Glutamatergic neuron (in vitro differentiated cells): ENCODE data around the gene CERCAM. TPM values are rescaled to one million over a fixed set of nuclear protein-coding genes. Genes with fewer than 3 reads are reported as not detected.

Source experiments
- DNase-seq: peaks from one replicate; pipeline ENCODE4 v3.0.0; 2022
- H3K27ac Mint-ChIP-seq: one replicate; pipeline ENCODE4 v1.8.0; 2020; ENCODE audit warnings: mild to moderate bottlenecking, mixed read lengths, inconsistent platforms; ENCODE audit not compliant: unreplicated experiment
- H3K27me3 Mint-ChIP-seq: one replicate; pipeline ENCODE4 v1.8.0; 2020; ENCODE audit warnings: mild to moderate bottlenecking, moderate library complexity, mixed read lengths, inconsistent platforms; ENCODE audit not compliant: unreplicated experiment
- H3K36me3 Mint-ChIP-seq: one replicate; pipeline ENCODE4 v1.8.0; 2020; ENCODE audit warnings: mild to moderate bottlenecking, mixed read lengths, inconsistent platforms; ENCODE audit not compliant: unreplicated experiment
- H3K4me1 Mint-ChIP-seq: one replicate; pipeline ENCODE4 v1.8.0; 2020; ENCODE audit warnings: mild to moderate bottlenecking, low read depth, mixed read lengths, inconsistent platforms; ENCODE audit not compliant: unreplicated experiment
- H3K4me3 Mint-ChIP-seq: one replicate; pipeline ENCODE4 v1.8.0; 2020; ENCODE audit warnings: mild to moderate bottlenecking, mixed read lengths, inconsistent platforms; ENCODE audit not compliant: unreplicated experiment
- H3K9me3 Mint-ChIP-seq: one replicate; pipeline ENCODE4 v1.8.0; 2020; ENCODE audit warnings: mild to moderate bottlenecking, moderate library complexity, mixed read lengths, inconsistent platforms; ENCODE audit not compliant: unreplicated experiment
- total RNA-seq: library from RNA; stranded (reverse); fragmentation: NEBNext Ultra II Directional; extraction: Animal tissue kit (Norgen Biotek cat#: 25700); gene quantifications from one replicate; pipeline ENCODE4 v1.2.1, GENCODE V29; 2021; ENCODE audit not compliant: unreplicated experiment
- TF ChIP-seq, protein P1 (sequence below): fragments of 200-600 bp; sonication (generic); IDR thresholded peaks from one replicate; pipeline ENCODE4 v1.5.0; 2021; ENCODE audit not compliant: partially characterized antibody, unreplicated experiment

Gene CERCAM
- total RNA-seq, 1 donor from 2014 or later: 56.1 TPM

DNA sequence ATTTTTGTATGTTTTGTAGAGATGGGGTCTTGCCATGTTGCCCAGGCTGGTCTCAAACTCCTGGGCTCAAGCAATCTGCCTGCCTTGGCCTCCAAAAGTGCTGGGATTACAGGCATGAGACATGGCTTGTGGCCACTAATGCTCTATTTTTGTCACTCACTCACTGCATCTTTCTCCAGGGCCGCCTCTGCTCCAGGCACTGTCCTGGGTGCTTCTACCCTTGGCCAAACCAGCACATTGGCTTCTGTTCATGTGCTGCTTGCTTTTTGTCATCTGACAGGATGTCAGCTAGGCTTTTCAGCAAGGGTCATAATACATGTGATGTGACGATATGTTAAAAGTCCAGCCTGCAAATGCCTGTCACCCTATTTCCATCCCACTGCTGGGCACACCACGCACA is 38.4 kb downstream of the CERCAM start:
- Mint-ChIP-seq H3K27ac (no peak overlapping the region), H3K27me3 (peaks cover 5% of the 10 kb centered on the region), H3K4me3 (no peak overlapping the region), H3K36me3 (no peaks in the 10 kb centered on the region), H3K9me3 (peaks cover 2% of the 10 kb centered on the region), H3K4me1 (peaks cover 2% of the 10 kb centered on the region)
- no peak for DNase-seq
- TF ChIP-seq, protein P1, sequence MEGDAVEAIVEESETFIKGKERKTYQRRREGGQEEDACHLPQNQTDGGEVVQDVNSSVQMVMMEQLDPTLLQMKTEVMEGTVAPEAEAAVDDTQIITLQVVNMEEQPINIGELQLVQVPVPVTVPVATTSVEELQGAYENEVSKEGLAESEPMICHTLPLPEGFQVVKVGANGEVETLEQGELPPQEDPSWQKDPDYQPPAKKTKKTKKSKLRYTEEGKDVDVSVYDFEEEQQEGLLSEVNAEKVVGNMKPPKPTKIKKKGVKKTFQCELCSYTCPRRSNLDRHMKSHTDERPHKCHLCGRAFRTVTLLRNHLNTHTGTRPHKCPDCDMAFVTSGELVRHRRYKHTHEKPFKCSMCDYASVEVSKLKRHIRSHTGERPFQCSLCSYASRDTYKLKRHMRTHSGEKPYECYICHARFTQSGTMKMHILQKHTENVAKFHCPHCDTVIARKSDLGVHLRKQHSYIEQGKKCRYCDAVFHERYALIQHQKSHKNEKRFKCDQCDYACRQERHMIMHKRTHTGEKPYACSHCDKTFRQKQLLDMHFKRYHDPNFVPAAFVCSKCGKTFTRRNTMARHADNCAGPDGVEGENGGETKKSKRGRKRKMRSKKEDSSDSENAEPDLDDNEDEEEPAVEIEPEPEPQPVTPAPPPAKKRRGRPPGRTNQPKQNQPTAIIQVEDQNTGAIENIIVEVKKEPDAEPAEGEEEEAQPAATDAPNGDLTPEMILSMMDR: no peak

DNA sequence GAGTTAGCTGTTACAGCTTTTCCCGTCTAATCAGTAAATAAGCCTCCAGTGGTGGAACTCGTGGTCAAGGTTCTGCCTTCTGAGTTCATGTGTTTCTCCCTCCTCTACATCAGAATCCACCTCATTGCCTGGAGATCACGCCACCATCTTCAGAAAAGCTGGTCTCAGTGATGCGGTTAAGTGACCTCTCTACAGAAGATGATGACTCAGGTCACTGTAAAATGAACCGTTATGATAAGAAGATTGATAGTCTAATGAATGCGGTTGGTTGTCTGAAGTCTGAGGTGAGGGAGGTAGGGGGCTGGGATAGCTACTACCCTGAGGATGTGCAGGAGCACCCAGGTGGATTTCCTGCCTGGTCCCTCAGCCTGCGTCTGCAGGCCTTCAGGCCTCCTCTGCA is 48.4 kb downstream of the CERCAM start:
- H3K4me3 Mint-ChIP-seq: no peak overlapping the region
- peaks cover 2% of the 10 kb centered on the region for H3K9me3 Mint-ChIP-seq
- no peaks in the 10 kb centered on the region for H3K4me1 Mint-ChIP-seq
- H3K27me3 Mint-ChIP-seq: no peaks in the 10 kb centered on the region
- DNase-seq: no peak
- H3K27ac Mint-ChIP-seq: no peak overlapping the region
- TF ChIP-seq, protein P1: no peak
- no peaks in the 10 kb centered on the region for H3K36me3 Mint-ChIP-seq

DNA sequence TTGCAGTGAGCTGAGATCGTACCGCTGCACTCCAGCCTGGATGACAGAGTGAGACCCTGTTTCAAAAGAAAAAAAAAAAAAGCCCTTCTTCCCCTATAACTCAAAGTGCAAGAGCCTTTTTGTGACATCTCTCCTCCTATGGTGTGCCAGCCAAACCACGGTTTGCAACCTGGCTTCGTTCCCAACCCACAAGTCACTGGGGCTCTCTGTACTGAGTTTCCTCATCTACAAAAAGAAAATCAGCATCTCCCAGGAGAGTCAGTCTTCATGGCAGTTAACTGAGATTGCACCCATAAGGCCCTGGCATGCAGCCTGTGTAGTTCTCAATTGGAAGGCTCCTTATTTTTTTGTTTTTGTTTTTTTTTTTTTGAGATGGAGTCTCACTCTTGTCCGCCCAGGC is 49.9 kb downstream of the CERCAM start:
- Mint-ChIP-seq H3K27me3 (no peaks in the 10 kb centered on the region), H3K36me3 (no peaks in the 10 kb centered on the region), H3K27ac (no peak overlapping the region), H3K9me3 (peaks cover 2% of the 10 kb centered on the region), H3K4me3 (no peak overlapping the region), H3K4me1 (no peaks in the 10 kb centered on the region)
- DNase-seq: no peak
- TF ChIP-seq, protein P1: no peak

DNA sequence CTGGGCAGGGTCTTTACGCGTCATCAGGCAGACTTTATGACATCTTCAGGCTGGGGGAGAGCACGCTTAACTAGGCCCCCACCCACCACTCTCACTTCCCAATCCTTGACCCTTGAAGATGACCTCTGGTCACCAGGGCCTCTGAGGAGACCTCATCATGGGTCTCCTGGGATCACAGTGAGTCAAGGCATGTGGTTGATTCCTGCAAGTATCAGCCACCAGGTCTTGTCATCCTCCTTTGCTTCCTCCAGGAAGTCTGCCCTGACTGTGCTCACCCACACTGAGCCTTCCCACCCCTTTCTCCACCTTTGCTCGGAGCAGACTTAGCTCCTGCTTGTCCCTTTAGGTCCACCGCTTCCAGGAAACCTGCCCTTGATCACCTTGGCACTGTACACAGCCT is 52.4 kb downstream of the CERCAM start:
- H3K27ac Mint-ChIP-seq: no peak overlapping the region
- peaks cover 2% of the 10 kb centered on the region for H3K9me3 Mint-ChIP-seq
- no peaks in the 10 kb centered on the region for H3K4me1 Mint-ChIP-seq
- H3K4me3 Mint-ChIP-seq: no peak overlapping the region
- no peak for DNase-seq
- H3K27me3 Mint-ChIP-seq: no peaks in the 10 kb centered on the region
- peaks cover 4% of the 10 kb centered on the region for H3K36me3 Mint-ChIP-seq
- TF ChIP-seq, protein P1: no peak

DNA sequence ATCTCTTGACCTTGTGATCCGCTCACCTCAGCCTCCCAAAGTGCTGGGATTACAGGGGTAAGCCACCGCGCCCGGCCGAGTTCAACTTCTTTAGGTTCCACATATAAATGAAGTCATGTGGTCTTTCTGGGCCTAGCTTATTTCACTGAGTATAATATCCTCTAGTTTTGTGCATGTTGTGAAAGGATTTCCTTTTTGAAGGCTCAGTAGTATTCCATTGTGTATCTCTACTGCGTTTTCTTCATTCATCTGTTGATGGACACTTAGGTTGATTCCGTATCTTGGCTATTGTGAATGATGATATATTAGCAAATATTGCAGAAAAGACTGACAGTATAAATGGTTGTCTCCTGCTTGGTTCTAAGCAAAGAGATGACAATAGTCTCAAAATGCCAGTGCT is 55.2 kb downstream of the CERCAM start:
- TF ChIP-seq, protein P1: no peak
- no peaks in the 10 kb centered on the region for H3K4me1 Mint-ChIP-seq
- H3K27ac Mint-ChIP-seq: no peak overlapping the region
- no peak overlapping the region for H3K4me3 Mint-ChIP-seq
- H3K36me3 Mint-ChIP-seq: peaks cover 4% of the 10 kb centered on the region
- DNase-seq: no peak
- H3K27me3 Mint-ChIP-seq: no peaks in the 10 kb centered on the region
- H3K9me3 Mint-ChIP-seq: peaks cover 2% of the 10 kb centered on the region
